Caco-2 (cell line): Measurements from ENCODE around the gene GGCX. TPM values are rescaled to one million over a fixed set of nuclear protein-coding genes. Genes with fewer than 3 reads are reported as not detected.
"Not testable (repeated sequence)": the region's sequence is repeated elsewhere in the genome, so short reads cannot be mapped to it uniquely, and the experiment has no call there.

Source experiments
- BruUV-seq: library from RNA; stranded (reverse); fragments of 400-500 nt; replicated peaks from 2 replicates; lab custom pipeline; 2021; lab: Mats Ljungman, UMichigan
- CTCF ChIA-PET: fragments of 300-600 bp; sonication (Branson Sonifier 250); formaldehyde crosslinking; loops from one replicate; lab custom pipeline; 2022; ENCODE audit warnings: antibody characterized with exemption; lab: Charles Lee
- POLR2A ChIA-PET: fragments of 300-600 bp; sonication (Branson Sonifier 250); formaldehyde crosslinking; loops from one replicate; lab custom pipeline; 2022; ENCODE audit warnings: antibody characterized with exemption; lab: Charles Lee
- DNase-seq, 2 experiments: peaks; one replicate each; pipeline versions ENCODE4 v3.0.0 to v3.0.0-alpha.2; 2020 to 2022
- H3K27me3 ChIP-seq: replicated peaks from 2 replicates; pipeline ENCODE4 v1.6.0; 2011; ENCODE audit warnings: low read length; ENCODE audit not compliant: control insufficient read depth, insufficient read depth
- H3K36me3 ChIP-seq: 2 replicates; pipeline ENCODE4 v1.5.1; 2011; ENCODE audit warnings: low read length; ENCODE audit not compliant: control insufficient read depth, insufficient read depth
- H3K4me1 ChIP-seq: fragments of 250-450 bp; sonication (Bioruptor Pico); 2 replicates; pipeline ENCODE4 v1.5.1; 2020; ENCODE audit warnings: mild to moderate bottlenecking
- H3K4me3 ChIP-seq: 2 replicates; pipeline ENCODE4 v1.5.1; 2011; ENCODE audit warnings: low read depth, mild to moderate bottlenecking, control low read depth, low read length
- H3K9me3 ChIP-seq: fragments of 250-450 bp; sonication (Bioruptor Pico); 2 replicates; pipeline ENCODE4 v1.5.1; 2020; ENCODE audit warnings: mild to moderate bottlenecking, moderate library complexity
- H3K27ac Mint-ChIP-seq: one replicate; pipeline ENCODE4 v1.8.0; 2022; ENCODE audit warnings: mixed read lengths; ENCODE audit not compliant: unreplicated experiment
- H3K27me3 Mint-ChIP-seq: one replicate; pipeline ENCODE4 v1.8.0; 2022; ENCODE audit warnings: mixed read lengths; ENCODE audit not compliant: insufficient read depth, unreplicated experiment
- H3K36me3 Mint-ChIP-seq: one replicate; pipeline ENCODE4 v1.8.0; 2022; ENCODE audit warnings: mild to moderate bottlenecking, mixed read lengths; ENCODE audit not compliant: insufficient read depth, unreplicated experiment
- H3K4me1 Mint-ChIP-seq: one replicate; pipeline ENCODE4 v1.8.0; 2022; ENCODE audit warnings: low read depth, mixed read lengths; ENCODE audit not compliant: unreplicated experiment
- H3K4me3 Mint-ChIP-seq: one replicate; pipeline ENCODE4 v1.8.0; 2022; ENCODE audit warnings: mild to moderate bottlenecking, moderate library complexity, mixed read lengths; ENCODE audit not compliant: unreplicated experiment
- H3K9me3 Mint-ChIP-seq: one replicate; pipeline ENCODE4 v1.8.0; 2022; ENCODE audit warnings: mixed read lengths; ENCODE audit not compliant: unreplicated experiment
- intact Hi-C: fragments of 100-400 bp; cut with micrococcal nuclease; formaldehyde crosslinking; loops from one replicate; pipeline ENCODE4 v1.10.0; 2022; ENCODE audit not compliant: unreplicated experiment
- total RNA-seq: library from RNA; stranded (reverse); gene quantifications from 2 replicates; pipeline ENCODE4 v1.2.3, GENCODE V29; 2022
- TF ChIP-seq, protein P1 (sequence below), 2 experiments: fragments of 200-600 bp in 1 of 2; IDR thresholded peaks; 1 replicate in 1 of 2; 2 replicates in 1 of 2; pipeline versions ENCODE4 v1.5.1 to v1.8.0; 2011 to 2022; ENCODE audit warnings: antibody characterized with exemption in 1 of 2, control low read depth in 1 of 2, inconsistent platforms in 1 of 2, low read depth in 1 of 2, low read length in 1 of 2, mild to moderate bottlenecking in 1 of 2, moderate library complexity in 1 of 2; ENCODE audit not compliant: insufficient read depth in 1 of 2, severe bottlenecking in 1 of 2, unreplicated experiment in 1 of 2

The GGCX gene
- total RNA-seq, 1 experiment from 2014 or later = 96.8 TPM

DNA sequence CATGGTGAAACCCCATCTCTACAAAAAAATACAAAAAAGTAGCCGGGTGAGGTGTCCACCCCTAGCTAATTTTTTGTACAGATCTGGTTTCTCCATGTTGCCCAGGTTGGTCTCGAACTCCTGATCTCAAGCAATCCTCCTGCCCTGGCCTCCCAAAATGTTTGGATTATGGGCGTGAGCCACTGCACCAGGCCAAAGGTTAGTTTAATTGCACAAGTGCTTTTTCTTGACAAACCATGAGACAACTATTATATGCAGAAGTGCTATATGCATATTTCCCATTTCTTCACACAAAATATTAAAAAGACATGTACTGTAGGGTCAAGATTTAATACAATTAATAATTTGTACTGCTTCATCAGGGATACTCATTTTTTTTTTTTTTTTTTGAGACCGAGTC is 5.0 kb upstream of the GGCX start:
- Histone ChIP-seq H3K9me3 (no peaks in the 10 kb centered on the region), H3K4me1 (peaks cover 7% of the 10 kb centered on the region; the same call in 1 of the 2 replicates), H3K27me3 (no peaks in the 10 kb centered on the region; the same call in 1 of the 2 replicates), H3K36me3 (no peaks in the 10 kb centered on the region), H3K4me3 (no peak overlapping the region)
- no peaks in the 10 kb centered on the region for H3K9me3 Mint-ChIP-seq
- TF ChIP-seq, protein P1, sequence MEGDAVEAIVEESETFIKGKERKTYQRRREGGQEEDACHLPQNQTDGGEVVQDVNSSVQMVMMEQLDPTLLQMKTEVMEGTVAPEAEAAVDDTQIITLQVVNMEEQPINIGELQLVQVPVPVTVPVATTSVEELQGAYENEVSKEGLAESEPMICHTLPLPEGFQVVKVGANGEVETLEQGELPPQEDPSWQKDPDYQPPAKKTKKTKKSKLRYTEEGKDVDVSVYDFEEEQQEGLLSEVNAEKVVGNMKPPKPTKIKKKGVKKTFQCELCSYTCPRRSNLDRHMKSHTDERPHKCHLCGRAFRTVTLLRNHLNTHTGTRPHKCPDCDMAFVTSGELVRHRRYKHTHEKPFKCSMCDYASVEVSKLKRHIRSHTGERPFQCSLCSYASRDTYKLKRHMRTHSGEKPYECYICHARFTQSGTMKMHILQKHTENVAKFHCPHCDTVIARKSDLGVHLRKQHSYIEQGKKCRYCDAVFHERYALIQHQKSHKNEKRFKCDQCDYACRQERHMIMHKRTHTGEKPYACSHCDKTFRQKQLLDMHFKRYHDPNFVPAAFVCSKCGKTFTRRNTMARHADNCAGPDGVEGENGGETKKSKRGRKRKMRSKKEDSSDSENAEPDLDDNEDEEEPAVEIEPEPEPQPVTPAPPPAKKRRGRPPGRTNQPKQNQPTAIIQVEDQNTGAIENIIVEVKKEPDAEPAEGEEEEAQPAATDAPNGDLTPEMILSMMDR (IDR thresholded peaks at IDR 0.05; ENCODE audit: insufficient read depth in 1 of 2, low read depth in 1 of 2, low read length in 1 of 2, severe bottlenecking in 1 of 2, unreplicated experiment in 1 of 2) = no peak
- no peak overlapping the region for H3K4me3 Mint-ChIP-seq
- no TSS peak for BruUV-seq
- peaks cover 5% of the 10 kb centered on the region for H3K27me3 Mint-ChIP-seq
- POLR2A ChIA-PET = no interaction called here
- H3K27ac Mint-ChIP-seq = no peak overlapping the region
- intact Hi-C loops = no loop called here
- peaks cover 6% of the 10 kb centered on the region for H3K4me1 Mint-ChIP-seq
- no peak for DNase-seq
- CTCF ChIA-PET = interaction anchor here (1.0 kb wide), 1 partner anchor 36 kb away, joined by 3 read pairs; the partner anchor contains the start of gene TMEM150A
- peaks cover 13% of the 10 kb centered on the region for H3K36me3 Mint-ChIP-seq

DNA sequence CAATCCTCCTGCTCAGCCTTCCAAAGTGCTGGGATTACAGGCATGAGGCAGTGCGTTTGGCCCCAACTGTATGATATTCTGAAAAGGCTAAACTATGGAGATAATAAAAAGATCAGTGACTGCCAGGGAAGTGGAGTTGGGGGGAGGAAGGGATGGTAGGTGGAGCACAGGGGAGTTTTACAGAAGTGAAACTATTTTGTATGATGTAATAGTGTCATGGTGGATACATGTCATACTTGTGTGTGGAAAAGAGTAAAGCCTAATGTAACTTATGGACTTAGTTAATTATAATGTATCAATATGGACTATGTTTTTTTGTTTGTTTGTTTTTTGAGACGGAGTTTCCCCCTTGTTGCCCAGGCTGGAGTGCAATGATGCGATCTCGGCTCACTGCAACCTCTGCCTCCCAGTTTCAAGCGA is 2.9 kb upstream of the GGCX start:
- BruUV-seq = no TSS peak
- intact Hi-C loops = no loop called here

DNA sequence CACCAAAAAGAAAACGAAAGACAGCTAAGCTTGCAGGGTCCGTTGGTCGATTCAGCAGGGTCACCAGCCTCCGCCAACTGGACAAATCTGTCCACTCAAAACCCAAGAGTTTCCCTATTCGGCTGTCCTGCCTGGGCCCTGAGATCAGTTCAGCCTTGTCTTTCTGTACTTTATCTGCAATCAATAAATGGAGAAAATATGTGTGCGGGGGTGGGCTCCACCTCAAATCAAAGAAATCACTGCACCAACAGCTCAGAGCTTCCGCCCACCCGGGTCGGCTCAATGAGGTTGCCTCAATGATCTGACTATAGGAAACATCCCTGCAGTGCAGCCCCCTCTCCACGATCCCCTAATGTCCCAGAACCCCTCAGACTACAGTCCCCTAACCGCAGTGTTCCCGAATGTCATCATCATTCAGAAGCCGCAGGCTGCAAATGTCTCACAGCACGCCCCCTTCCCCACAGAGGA is 447 bp downstream of the GGCX start:
- peaks cover 48% of the 10 kb centered on the region for H3K36me3 Mint-ChIP-seq
- intact Hi-C loops = loop anchor here (1.0 kb wide), 4 partner anchors 16 to 41 kb away; partner anchors contain the start of genes TMEM150A and VAMP8
- Histone ChIP-seq H3K36me3 (no peaks in the 10 kb centered on the region), H3K4me1 (peaks cover 34% of the 10 kb centered on the region), H3K4me3 (peak overlapping the region; percentile 65), H3K9me3 (no peaks in the 10 kb centered on the region), H3K27me3 (no peaks in the 10 kb centered on the region)
- peak overlapping the region; percentile 98 for H3K27ac Mint-ChIP-seq
- no peaks in the 10 kb centered on the region for H3K27me3 Mint-ChIP-seq
- peak overlapping the region; percentile 96 for H3K4me3 Mint-ChIP-seq
- H3K9me3 Mint-ChIP-seq = no peaks in the 10 kb centered on the region
- H3K4me1 Mint-ChIP-seq = peaks cover 26% of the 10 kb centered on the region
- DNase-seq = no peak
- TF ChIP-seq, protein P1 (IDR thresholded peaks at IDR 0.05; ENCODE audit: insufficient read depth in 1 of 2, low read depth in 1 of 2, low read length in 1 of 2, severe bottlenecking in 1 of 2, unreplicated experiment in 1 of 2) = no peak
- CTCF ChIA-PET = interaction anchor here (0.6 to 2.5 kb wide), 7 partner anchors 9 to 171 kb away, joined by 3 to 7 read pairs (median 4); partner anchors contain the start of genes C2orf68, RNF181 and VAMP8
- BruUV-seq = no TSS peak
- POLR2A ChIA-PET = interaction anchor here (0.6 to 3.0 kb wide), 20 partner anchors 9 to 428 kb away, joined by 3 to 24 read pairs (median 7); partner anchors contain the start of genes ELMOD3, MAT2A, RETSAT and RNF181

More for the DNA sequence above, 2.9 kb upstream of the GGCX start:
- Histone ChIP-seq H3K36me3 (no peaks in the 10 kb centered on the region), H3K9me3 (no peaks in the 10 kb centered on the region), H3K4me1 (peaks cover 18% of the 10 kb centered on the region), H3K4me3 (no peak overlapping the region), H3K27me3 (no peaks in the 10 kb centered on the region)
- H3K27ac Mint-ChIP-seq = no peak overlapping the region
- peaks cover 14% of the 10 kb centered on the region for H3K4me1 Mint-ChIP-seq
- DNase-seq = no peak
- ChIA-PET POLR2A (interaction anchor here (0.5 to 0.7 kb wide), 3 partner anchors 20 to 443 kb away, joined by 3 to 4 read pairs (median 3); no protein-coding TSS in a partner anchor), CTCF (no interaction called here)
- no peaks in the 10 kb centered on the region for H3K9me3 Mint-ChIP-seq
- no peaks in the 10 kb centered on the region for H3K27me3 Mint-ChIP-seq
- no peak overlapping the region for H3K4me3 Mint-ChIP-seq
- TF ChIP-seq, protein P1 (IDR thresholded peaks at IDR 0.05; ENCODE audit: insufficient read depth in 1 of 2, low read depth in 1 of 2, low read length in 1 of 2, severe bottlenecking in 1 of 2, unreplicated experiment in 1 of 2) = no peak
- H3K36me3 Mint-ChIP-seq = peaks cover 24% of the 10 kb centered on the region

DNA sequence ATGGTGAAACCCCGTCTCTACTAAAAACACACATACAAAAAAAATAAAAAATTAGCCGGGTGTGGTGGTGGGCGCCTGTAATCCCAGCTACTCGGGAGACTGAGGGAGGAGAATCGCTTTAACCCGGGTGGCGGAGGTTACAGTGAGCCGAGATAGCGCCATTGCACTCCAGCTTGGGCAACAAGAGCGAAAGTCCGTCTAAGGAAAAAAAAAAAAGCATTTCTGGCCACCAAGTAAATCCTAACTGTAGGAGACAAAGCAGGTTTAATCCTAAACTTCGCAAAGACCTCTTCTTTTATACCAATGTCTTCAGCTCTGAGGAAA is 928 bp downstream of the GGCX start:
- Mint-ChIP-seq H3K27ac (peak overlapping the region; percentile 98), H3K4me3 (peak overlapping the region; percentile 96), H3K36me3 (peaks cover 53% of the 10 kb centered on the region), H3K4me1 (peaks cover 26% of the 10 kb centered on the region)
- DNase-seq, intact Hi-C loops, H3K36me3 ChIP-seq, H3K27me3 ChIP-seq, BruUV-seq, H3K9me3 ChIP-seq, H3K9me3 Mint-ChIP-seq, H3K27me3 Mint-ChIP-seq: not testable (repeated sequence)
- Histone ChIP-seq H3K4me3 (peak overlapping the region; percentile 65), H3K4me1 (peaks cover 34% of the 10 kb centered on the region)
- POLR2A ChIA-PET = interaction anchor here (0.6 to 3.0 kb wide), 10 partner anchors 22 to 368 kb away, joined by 3 to 19 read pairs (median 6); partner anchors contain the start of genes C2orf68, ELMOD3, MAT2A and RETSAT
- CTCF ChIA-PET = interaction anchor here (1.1 to 2.5 kb wide), 2 partner anchors 8 to 35 kb away, joined by 3 to 7 read pairs; partner anchors contain the start of gene RNF181
